C4-2B (cell line): ENCODE data around the gene SRBD1.
"Not testable (repeated sequence)": the region's sequence is repeated elsewhere in the genome, so short reads cannot be mapped to it uniquely, and the experiment has no call there.

Source experiments
- H3K27ac ChIP-seq: fragments of 450-650 bp; 2 replicates; pipeline ENCODE4 v1.5.1; 2017
- CTCF ChIP-seq: fragments of 450-650 bp; conservative IDR thresholded peaks from 2 replicates; pipeline ENCODE4 v1.5.1; 2017; ENCODE audit warnings: mild to moderate bottlenecking
- ZFX ChIP-seq: fragments of 450-650 bp; IDR thresholded peaks from 2 replicates; pipeline ENCODE4 v1.6.1; 2017

Gene SRBD1

DNA sequence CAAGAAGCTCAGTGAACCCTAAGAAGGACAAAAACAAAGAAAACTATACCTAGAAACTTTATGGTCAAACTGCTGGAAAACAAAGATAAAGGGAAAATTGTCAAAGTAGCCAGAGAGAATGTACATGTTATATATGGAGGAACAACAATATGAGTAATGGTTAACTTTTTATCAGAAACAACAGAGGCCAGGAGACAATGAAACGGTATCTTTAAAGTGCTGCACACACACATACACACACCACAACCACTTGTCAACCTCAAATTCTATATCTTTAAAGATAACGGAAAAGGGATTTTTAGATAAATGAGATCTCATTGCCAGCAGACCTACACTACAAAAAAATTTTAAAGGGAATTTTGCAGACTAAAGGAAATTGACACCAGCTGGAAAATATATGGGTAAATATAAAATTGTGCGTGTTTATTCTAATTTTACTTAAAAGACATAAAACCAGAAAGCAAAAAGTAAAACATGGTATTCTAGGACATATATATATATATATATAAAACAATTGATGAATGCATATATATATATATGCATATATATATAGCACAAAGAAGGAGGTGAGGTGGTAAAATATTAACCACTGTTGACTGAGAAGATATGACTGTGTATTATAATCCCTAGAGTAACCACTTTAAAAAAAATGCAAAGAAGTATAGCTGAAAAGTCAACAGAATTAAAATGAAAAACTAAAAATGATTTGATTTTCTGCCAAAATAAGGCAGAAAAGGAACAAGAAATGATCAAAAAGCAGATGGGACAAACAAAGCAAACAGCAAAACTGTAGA is 172.0 kb downstream of the SRBD1 start:
- no peak for TF ChIP-seq ZFX
- no peak for TF ChIP-seq CTCF
- H3K27ac ChIP-seq: no peak overlapping the region

DNA sequence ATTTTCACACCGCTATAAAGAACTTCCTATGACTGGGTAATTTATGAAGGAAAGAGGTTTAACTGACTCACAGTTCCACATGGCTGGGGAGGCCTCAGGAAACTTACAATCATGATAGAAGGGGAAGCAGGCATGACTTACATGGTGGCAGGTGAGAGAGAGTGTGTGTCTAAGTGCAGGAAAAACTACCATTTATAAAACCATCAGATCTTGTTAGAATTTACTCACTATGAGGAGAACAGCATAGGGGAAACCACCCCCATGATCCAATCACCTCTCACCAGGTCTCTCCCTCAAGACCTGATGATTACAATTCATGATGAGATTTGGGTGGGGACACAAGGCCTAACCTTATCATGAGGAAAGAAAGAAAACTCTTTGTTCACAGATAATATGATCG is 174.6 kb downstream of the SRBD1 start:
- TF ChIP-seq CTCF (no peak), ZFX (no peak)
- no peak overlapping the region for H3K27ac ChIP-seq

- TF ChIP-seq CTCF (no peak), ZFX (no peak)
- H3K27ac ChIP-seq: no peak overlapping the region
Observed at GRCh38 chr2:45435316-45435715, 175.8 kb downstream of the SRBD1 start.

DNA sequence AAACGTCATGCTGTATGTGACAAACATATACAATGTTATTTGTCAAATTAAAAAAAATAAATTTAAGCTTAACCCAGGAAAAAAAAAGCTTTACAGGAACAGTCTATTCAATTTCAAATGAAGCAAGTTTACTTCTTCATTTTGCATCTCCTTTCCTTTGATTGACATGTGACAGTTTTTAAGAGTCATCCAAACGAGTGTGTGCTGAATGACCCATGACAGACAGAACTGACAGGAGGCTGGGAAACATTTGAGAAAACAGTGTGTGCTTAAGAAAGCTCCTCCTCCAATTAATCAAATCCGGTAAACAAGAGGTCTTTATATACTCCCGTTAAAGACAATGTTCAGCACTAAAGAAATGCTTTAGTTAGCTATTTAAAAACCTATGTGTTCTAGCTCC is 177.7 kb downstream of the SRBD1 start:
- no peak overlapping the region for H3K27ac ChIP-seq
- TF ChIP-seq ZFX (no peak), CTCF (no peak)

GRCh38 chr2:45432406-45432805 is 178.7 kb downstream of the SRBD1 start:
- TF ChIP-seq ZFX (no peak), CTCF (no peak)
- no peak overlapping the region for H3K27ac ChIP-seq

DNA sequence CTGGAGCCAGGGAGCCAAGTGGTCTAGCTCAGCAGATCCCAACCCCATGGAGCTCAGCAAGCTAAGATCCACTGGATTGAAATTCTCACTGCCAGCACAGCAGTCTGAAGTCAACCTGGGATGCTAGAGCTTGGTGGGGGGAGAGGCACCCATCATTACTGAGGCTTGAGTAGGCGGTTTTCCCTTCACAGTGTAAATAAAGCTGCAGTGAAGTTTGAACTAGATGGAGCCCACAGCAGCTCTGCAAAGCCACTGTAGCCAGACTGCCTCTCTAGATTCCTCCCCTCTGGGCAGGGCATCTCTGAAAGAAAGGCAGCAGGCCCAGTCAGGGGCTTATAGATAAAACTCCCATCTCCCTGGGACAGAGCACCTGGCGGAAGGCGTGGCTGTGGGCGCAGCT is 185.0 kb downstream of the SRBD1 start:
- not testable (repeated sequence) for H3K27ac ChIP-seq

DNA sequence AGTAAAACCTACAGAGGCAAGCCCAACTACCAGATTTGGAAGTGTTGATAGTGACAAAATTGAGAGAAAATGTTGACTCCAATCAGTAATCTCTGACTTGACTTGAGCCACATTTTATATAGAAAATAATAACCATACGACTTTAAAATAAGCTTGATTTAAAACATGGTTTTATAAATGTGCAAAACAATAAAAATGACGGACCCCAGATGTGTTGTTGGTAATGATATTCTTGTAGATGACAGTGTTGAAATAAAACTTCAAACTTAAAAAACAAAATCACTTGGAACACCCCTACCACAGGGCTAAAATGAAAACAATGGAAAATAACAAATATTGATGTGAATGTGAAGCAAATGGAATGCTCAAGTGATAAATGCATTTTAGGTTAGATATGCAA is 188.1 kb downstream of the SRBD1 start:
- no peak overlapping the region for H3K27ac ChIP-seq
- no peak for TF ChIP-seq ZFX
- TF ChIP-seq CTCF: no peak

GRCh38 chr2:45418532-45418931 is 192.5 kb downstream of the SRBD1 start:
- H3K27ac ChIP-seq: no peak overlapping the region
- TF ChIP-seq CTCF: no peak
- no peak for TF ChIP-seq ZFX
